Transverse colon (tissue), 3 donors: ENCODE results near the gene EEFSEC.

ENCODE experiments used
- POLR2A ChIP-seq: fragments of 450-650 bp; IDR thresholded peaks from one replicate; pipeline ENCODE4 v1.6.1; 2016; ENCODE audit warnings: antibody characterized with exemption, mild to moderate bottlenecking, moderate library complexity
- POLR2AphosphoS5 ChIP-seq, 3 donors: sonication (generic); formaldehyde crosslinking; IDR thresholded peaks; one replicate each; pipeline ENCODE4 v1.6.1; 2016; ENCODE audit warnings: antibody characterized with exemption in 3 of 3

DNA sequence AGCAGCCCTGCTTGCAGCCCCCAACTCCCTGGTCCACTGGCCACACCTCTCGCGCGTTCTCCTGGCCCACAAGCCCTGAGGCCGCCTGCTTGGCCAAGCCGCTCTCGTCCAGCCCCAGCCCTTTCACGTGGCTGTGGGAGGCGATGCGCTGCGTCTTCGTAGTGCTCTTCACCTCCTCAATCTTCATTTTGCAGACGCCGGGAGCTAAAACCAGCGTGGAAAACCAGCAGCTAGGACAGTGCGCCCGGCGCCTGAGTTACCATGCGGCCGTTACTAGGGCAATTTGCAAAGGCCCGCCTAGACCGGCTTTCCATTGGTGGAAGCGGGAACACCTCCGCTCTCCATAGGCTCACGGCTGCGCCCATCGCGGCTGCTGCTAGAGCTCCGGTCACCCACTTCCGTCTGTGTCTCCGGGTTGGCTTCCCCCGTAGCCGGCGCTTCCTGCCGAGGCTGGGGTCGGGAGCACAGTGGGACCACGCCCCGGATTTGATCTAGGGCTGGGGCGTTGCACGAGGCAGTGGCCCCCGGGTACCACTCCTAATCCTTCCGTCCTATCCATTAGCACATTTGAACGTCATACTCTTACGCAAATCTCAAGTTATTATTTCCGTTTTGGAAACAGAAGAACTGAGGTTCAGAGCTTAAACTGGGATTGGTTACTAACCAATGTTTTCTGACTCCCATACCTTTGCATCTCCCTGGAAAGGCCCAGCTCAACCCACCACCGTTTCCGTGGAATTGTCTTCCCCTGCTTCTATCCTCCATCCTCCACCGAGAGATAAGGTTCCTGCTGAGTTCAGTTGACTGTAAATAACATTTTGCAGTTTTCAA, 29.5 kb upstream of the EEFSEC start, which contains the start of gene RUVBL1:
- TF ChIP-seq POLR2AphosphoS5 (IDR thresholded peaks at IDR 0.05) (peak; percentile 22 to 58 (median 45)), POLR2A (peak; percentile 32)
